HCT116 (cell line): Measurements from ENCODE around the gene TRIM26.

Experiments
- FOSL1 ChIP-seq: IDR thresholded peaks from 2 replicates; pipeline ENCODE4 v1.6.1; 2012; ENCODE audit warnings: low read depth
- TF ChIP-seq, protein P1 (sequence below), 3 experiments: fragments of 200-600 bp in 1 of 3; sonication (generic) in 1 of 3; IDR thresholded peaks in 2 of 3; conservative IDR thresholded peaks in 1 of 3; 2 replicates each; pipeline ENCODE4 v1.5.1; 2012 to 2017; ENCODE audit warnings: low read depth in 2 of 3, low read length in 2 of 3, antibody characterized with exemption in 1 of 3, borderline replicate concordance in 1 of 3, control low read depth in 1 of 3, mild to moderate bottlenecking in 1 of 3, mixed read lengths in 1 of 3, mixed run types in 1 of 3, moderate library complexity in 1 of 3; ENCODE audit not compliant: insufficient read depth in 1 of 3

DNA sequence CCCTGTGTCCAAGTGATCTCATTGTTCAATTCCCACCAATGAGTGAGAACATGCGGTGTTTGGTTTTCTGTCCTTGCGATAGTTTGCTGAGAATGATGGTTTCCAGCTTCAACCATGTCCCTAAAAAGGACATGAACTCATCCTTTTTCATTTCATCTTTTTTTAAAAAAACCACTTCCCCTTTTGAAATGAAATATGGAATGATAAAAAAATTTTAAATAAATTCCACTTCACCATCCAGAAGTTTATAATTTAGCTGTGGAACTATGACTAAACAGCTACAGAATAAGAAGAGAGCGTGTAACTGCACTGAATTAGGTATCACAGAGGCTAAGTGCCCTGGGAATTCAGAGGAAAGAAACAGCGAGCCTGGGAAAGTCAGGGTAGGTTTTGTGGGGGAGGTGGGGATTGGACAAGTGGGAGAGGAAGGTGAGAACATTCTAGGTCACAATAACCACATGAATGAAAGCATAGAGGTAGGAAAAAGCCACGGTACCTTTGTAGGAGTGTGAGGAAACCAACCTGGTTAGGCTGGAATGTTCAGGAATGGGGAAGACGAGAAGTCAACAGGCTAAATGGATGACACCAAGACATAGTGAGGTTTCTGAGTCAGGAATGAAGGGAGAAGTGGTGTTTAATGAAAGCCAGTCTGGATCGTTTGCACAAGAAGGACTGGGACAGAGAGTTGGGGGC lies 63.2 kb downstream of the TRIM26 start:
- TF ChIP-seq, protein P1, sequence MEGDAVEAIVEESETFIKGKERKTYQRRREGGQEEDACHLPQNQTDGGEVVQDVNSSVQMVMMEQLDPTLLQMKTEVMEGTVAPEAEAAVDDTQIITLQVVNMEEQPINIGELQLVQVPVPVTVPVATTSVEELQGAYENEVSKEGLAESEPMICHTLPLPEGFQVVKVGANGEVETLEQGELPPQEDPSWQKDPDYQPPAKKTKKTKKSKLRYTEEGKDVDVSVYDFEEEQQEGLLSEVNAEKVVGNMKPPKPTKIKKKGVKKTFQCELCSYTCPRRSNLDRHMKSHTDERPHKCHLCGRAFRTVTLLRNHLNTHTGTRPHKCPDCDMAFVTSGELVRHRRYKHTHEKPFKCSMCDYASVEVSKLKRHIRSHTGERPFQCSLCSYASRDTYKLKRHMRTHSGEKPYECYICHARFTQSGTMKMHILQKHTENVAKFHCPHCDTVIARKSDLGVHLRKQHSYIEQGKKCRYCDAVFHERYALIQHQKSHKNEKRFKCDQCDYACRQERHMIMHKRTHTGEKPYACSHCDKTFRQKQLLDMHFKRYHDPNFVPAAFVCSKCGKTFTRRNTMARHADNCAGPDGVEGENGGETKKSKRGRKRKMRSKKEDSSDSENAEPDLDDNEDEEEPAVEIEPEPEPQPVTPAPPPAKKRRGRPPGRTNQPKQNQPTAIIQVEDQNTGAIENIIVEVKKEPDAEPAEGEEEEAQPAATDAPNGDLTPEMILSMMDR (IDR thresholded peaks at IDR 0.05 in 2 of 3, conservative IDR thresholded peaks at IDR 0.05 in 1 of 3; ENCODE audit: borderline replicate concordance in 1 of 3, insufficient read depth in 1 of 3, low read depth in 2 of 3, low read length in 2 of 3) = no peak
- no peak for TF ChIP-seq FOSL1
